Thoracic aorta (tissue), 2 donors: ENCODE data around the gene PTX3. TPM values are rescaled to one million over a fixed set of nuclear protein-coding genes. Genes with fewer than 3 reads are reported as not detected.

ENCODE experiments used
- ATAC-seq: fragments of 150-250 bp; one replicate; pipeline ENCODE4 v1.8.0; 2017; ENCODE audit warnings: low read depth; ENCODE audit not compliant: insufficient number of reproducible peaks, low FRiP score
- DNase-seq: peaks from one replicate; pipeline ENCODE4 v3.0.0-alpha.2; 2020; ENCODE audit warnings: low spot score
- H3K27ac ChIP-seq, 2 donors: fragments of 200-600 bp; sonication (generic); 1 replicate in 1 of 2; 2 replicates in 1 of 2; pipeline ENCODE4 v1.5.1; 2016; ENCODE audit warnings: mild to moderate bottlenecking in 2 of 2, moderate library complexity in 2 of 2
- H3K27me3 ChIP-seq: fragments of 200-600 bp; sonication (generic); replicated peaks from 2 replicates; pipeline ENCODE4 v1.6.0; 2016; ENCODE audit warnings: mild to moderate bottlenecking; ENCODE audit not compliant: insufficient read depth
- H3K36me3 ChIP-seq: fragments of 200-600 bp; sonication (generic); one replicate; pipeline ENCODE4 v1.5.1; 2016
- H3K4me1 ChIP-seq, 2 donors: fragments of 200-600 bp; sonication (generic); 1 replicate in 1 of 2; 2 replicates in 1 of 2; pipeline versions ENCODE4 v1.5.1 to v1.6.0; 2016; ENCODE audit warnings: low read depth in 2 of 2, mild to moderate bottlenecking in 1 of 2; ENCODE audit not compliant: control insufficient read depth in 1 of 2
- H3K4me3 ChIP-seq: fragments of 200-600 bp; sonication (generic); 2 replicates; pipeline ENCODE4 v1.5.1; 2016; ENCODE audit warnings: mild to moderate bottlenecking
- H3K9me3 ChIP-seq: fragments of 200-600 bp; sonication (generic); 2 replicates; pipeline ENCODE4 v1.5.1; 2016
- total RNA-seq, 2 donors: library from RNA; depleted of rRNA; stranded (reverse); fragments of >200 nt; gene quantifications; one replicate each; pipeline versions ENCODE4 v1.1.0 to v1.2.3, GENCODE V29; 2016
- TF ChIP-seq, protein P1 (sequence below): fragments of 200-600 bp; sonication (generic); IDR thresholded peaks from one replicate; pipeline ENCODE4 v1.5.1; 2019; ENCODE audit warnings: antibody characterized with exemption

PTX3 gene
- total RNA-seq, 2 donors from 2014 or later: 5.0 to 175 TPM

DNA sequence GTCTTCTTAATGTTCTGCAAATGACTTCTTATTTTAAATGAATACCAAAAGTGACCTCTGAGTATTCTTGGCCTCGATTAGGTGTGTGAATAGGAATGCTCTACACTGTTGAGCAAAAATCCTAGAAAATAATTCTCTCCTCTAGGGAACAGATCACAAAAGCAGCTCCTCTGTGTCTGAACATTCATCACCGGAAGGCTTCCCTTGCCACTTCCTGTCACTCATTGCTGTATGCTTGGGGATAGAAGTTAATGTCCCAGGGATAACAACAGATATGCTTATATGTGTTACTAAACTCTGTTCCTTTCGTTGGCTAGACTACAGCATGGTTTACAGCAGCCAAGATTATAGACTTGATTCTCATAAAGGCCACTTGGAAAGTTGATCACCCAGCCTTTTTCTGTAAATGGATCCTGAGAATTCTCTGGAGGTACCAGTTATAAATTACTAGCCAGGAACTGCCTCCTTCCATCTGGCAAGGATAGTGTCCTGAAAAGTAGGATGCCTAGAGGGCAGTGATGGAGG, 16.0 kb upstream of the PTX3 start:
- Histone ChIP-seq H3K36me3 (no peaks in the 10 kb centered on the region), H3K27me3 (no peaks in the 10 kb centered on the region), H3K9me3 (no peaks in the 10 kb centered on the region), H3K4me3 (no peak overlapping the region), H3K4me1 (no peaks in the 10 kb centered on the region), H3K27ac (no peak overlapping the region)
- ATAC-seq: no peak
- no peak for DNase-seq
- TF ChIP-seq, protein P1, sequence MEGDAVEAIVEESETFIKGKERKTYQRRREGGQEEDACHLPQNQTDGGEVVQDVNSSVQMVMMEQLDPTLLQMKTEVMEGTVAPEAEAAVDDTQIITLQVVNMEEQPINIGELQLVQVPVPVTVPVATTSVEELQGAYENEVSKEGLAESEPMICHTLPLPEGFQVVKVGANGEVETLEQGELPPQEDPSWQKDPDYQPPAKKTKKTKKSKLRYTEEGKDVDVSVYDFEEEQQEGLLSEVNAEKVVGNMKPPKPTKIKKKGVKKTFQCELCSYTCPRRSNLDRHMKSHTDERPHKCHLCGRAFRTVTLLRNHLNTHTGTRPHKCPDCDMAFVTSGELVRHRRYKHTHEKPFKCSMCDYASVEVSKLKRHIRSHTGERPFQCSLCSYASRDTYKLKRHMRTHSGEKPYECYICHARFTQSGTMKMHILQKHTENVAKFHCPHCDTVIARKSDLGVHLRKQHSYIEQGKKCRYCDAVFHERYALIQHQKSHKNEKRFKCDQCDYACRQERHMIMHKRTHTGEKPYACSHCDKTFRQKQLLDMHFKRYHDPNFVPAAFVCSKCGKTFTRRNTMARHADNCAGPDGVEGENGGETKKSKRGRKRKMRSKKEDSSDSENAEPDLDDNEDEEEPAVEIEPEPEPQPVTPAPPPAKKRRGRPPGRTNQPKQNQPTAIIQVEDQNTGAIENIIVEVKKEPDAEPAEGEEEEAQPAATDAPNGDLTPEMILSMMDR: no peak

GRCh38 chr3:157423337-157423736, 13.3 kb upstream of the PTX3 start:
- DNase-seq (no peak), ATAC-seq (no peak)
- Histone ChIP-seq H3K27ac (no peak overlapping the region), H3K4me1 (peaks cover 3 to 7% of the 10 kb centered on the region in 2 donors), H3K4me3 (no peak overlapping the region), H3K36me3 (no peaks in the 10 kb centered on the region), H3K27me3 (no peaks in the 10 kb centered on the region), H3K9me3 (no peaks in the 10 kb centered on the region)
- TF ChIP-seq, protein P1: no peak

GRCh38 chr3:157427901-157428300, 8.7 kb upstream of the PTX3 start:
- no peaks in the 10 kb centered on the region for H3K27me3 ChIP-seq
- peaks cover 6 to 13% of the 10 kb centered on the region in 2 donors for H3K4me1 ChIP-seq
- ATAC-seq (no peak), DNase-seq (no peak)
- H3K27ac ChIP-seq: no peak overlapping the region
- no peaks in the 10 kb centered on the region for H3K36me3 ChIP-seq
- H3K9me3 ChIP-seq: no peaks in the 10 kb centered on the region
- TF ChIP-seq, protein P1: no peak
- H3K4me3 ChIP-seq: no peak overlapping the region

DNA sequence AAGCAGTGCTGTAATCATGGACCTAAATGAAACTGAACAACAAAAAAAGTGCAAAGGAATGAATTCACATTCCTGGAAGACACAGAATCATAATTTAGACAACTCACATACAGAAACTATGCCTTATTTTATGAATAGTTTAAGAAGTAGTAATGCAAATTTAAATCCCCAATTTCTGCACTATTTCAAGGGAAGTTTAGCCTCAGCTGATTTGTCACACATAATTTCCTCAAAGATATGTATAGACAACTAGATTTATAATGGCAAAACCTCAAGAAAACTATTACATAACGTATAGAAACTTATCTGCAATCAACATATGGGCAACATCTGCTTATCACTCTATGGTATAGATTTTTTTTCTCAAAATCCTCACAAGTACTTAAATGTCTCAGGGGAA, 7.8 kb upstream of the PTX3 start:
- Histone ChIP-seq H3K4me3 (no peak overlapping the region), H3K27ac (no peak overlapping the region), H3K9me3 (no peaks in the 10 kb centered on the region), H3K36me3 (no peaks in the 10 kb centered on the region), H3K4me1 (peaks cover 6 to 13% of the 10 kb centered on the region in 2 donors), H3K27me3 (no peaks in the 10 kb centered on the region)
- TF ChIP-seq, protein P1: no peak
- ATAC-seq: no peak
- no peak for DNase-seq

DNA sequence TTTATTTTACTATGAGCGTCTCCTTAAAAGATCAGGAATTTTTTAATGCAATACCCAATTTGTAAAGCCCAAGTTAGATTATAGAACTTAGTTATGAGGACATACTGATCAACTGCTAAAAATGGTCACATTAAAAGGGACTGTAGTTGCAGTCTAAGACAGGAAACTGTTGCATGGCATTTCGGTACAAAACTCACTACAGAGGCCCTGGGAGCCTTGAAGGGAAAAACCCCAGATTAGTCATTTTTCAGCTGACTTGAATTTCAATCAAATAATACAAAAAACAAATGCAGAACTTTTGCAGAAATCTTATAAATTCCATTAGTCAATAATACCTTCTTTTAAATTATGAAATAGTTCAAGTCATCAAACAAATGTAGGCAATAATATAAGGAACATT, 6.9 kb upstream of the PTX3 start:
- H3K4me3 ChIP-seq: no peak overlapping the region
- ATAC-seq: no peak
- TF ChIP-seq, protein P1: no peak
- peaks cover 6 to 13% of the 10 kb centered on the region in 2 donors for H3K4me1 ChIP-seq
- no peak for DNase-seq
- H3K36me3 ChIP-seq: no peaks in the 10 kb centered on the region
- H3K9me3 ChIP-seq: no peaks in the 10 kb centered on the region
- H3K27ac ChIP-seq: no peak overlapping the region
- no peaks in the 10 kb centered on the region for H3K27me3 ChIP-seq
